GM18951 (cell line): Measurements from ENCODE around the gene MACROD1.

Experiments
- POLR2A ChIP-seq: IDR thresholded peaks from 4 replicates; pipeline ENCODE4 v1.6.1; 2011; ENCODE audit warnings: mild to moderate bottlenecking; ENCODE audit not compliant: insufficient read length, insufficient read depth; ENCODE audit errors: extremely low read depth
- in situ Hi-C: fragments of 300-500 bp; cut with MboI; formaldehyde crosslinking; loops from one replicate; pipeline ENCODE4 v1.12.0; 2022; ENCODE audit warnings: low sequenced_read_pairs, mixed read lengths, inconsistent platforms; ENCODE audit not compliant: unreplicated experiment

MACROD1 gene

GRCh38 chr11:64090806-64091516, 75.0 kb downstream of the MACROD1 start:
- no peak for TF ChIP-seq POLR2A
- in situ Hi-C loops = no loop called here

GRCh38 chr11:64089915-64090805, 75.8 kb downstream of the MACROD1 start:
- in situ Hi-C loops = no loop called here
- TF ChIP-seq POLR2A = no peak

GRCh38 chr11:64089493-64089892, 76.4 kb downstream of the MACROD1 start:
- in situ Hi-C loops = no loop called here
- TF ChIP-seq POLR2A = no peak

- no peak for TF ChIP-seq POLR2A
- in situ Hi-C loops = no loop called here
Measured at GRCh38 chr11:64089027-64089360, 76.9 kb downstream of the MACROD1 start.

GRCh38 chr11:64088162-64089026, 77.5 kb downstream of the MACROD1 start:
- in situ Hi-C loops = no loop called here

GRCh38 chr11:64086258-64087123, 79.4 kb downstream of the MACROD1 start:
- TF ChIP-seq POLR2A = no peak
- in situ Hi-C loops = no loop called here

More at GRCh38 chr11:64088162-64089026, 77.5 kb downstream of the MACROD1 start:
- no peak for TF ChIP-seq POLR2A

- in situ Hi-C loops = no loop called here
- no peak for TF ChIP-seq POLR2A
Measured at GRCh38 chr11:64085906-64086257, 80.0 kb downstream of the MACROD1 start.

- in situ Hi-C loops = no loop called here
- TF ChIP-seq POLR2A = no peak
Measured at GRCh38 chr11:64084951-64085710, 80.8 kb downstream of the MACROD1 start.

GRCh38 chr11:64084146-64084950, 81.6 kb downstream of the MACROD1 start:
- no peak for TF ChIP-seq POLR2A
- in situ Hi-C loops = no loop called here

- no peak for TF ChIP-seq POLR2A
- in situ Hi-C loops = no loop called here
Measured at GRCh38 chr11:64083398-64084080, 82.4 kb downstream of the MACROD1 start.
